Ascending aorta (tissue), 2 donors: ENCODE measurements around the gene CEP85L. TPM values are rescaled to one million over a fixed set of nuclear protein-coding genes. Genes with fewer than 3 reads are reported as not detected.
A peak's percentile ranks its signal among the peaks of the same experiment; 100 is the strongest.

Experiments used
- DNase-seq, 2 donors: peaks; one replicate each; pipeline ENCODE4 v3.0.0-alpha.2; 2019; ENCODE audit warnings: low spot score in 2 of 2
- H3K27ac ChIP-seq, 2 donors: fragments of 200-600 bp; sonication (generic); one replicate each; pipeline ENCODE4 v1.5.1; 2016 to 2017; ENCODE audit warnings: mild to moderate bottlenecking in 1 of 2
- H3K27me3 ChIP-seq: fragments of 200-600 bp; sonication (generic); one replicate; pipeline ENCODE4 v1.5.1; 2017
- H3K36me3 ChIP-seq, 2 donors: fragments of 200-600 bp; sonication (generic); one replicate each; pipeline ENCODE4 v1.5.1; 2016
- H3K4me1 ChIP-seq, 2 donors: fragments of 200-600 bp; sonication (generic); one replicate each; pipeline ENCODE4 v1.5.1; 2016 to 2017; ENCODE audit warnings: mild to moderate bottlenecking in 1 of 2
- H3K4me3 ChIP-seq, 2 donors: fragments of 200-600 bp; sonication (generic); one replicate each; pipeline ENCODE4 v1.5.1; 2016 to 2017; ENCODE audit warnings: mild to moderate bottlenecking in 1 of 2
- H3K9me3 ChIP-seq, 2 donors: fragments of 200-600 bp; sonication (generic); one replicate each; pipeline ENCODE4 v1.5.1; 2016
- intact Hi-C: fragments of 100-400 bp; cut with DNase I; formaldehyde crosslinking; loops from one replicate; pipeline ENCODE4 v1.15.1; 2023
- total RNA-seq: library from RNA; depleted of rRNA; stranded (reverse); fragments of >200 nt; gene quantifications from one replicate; pipeline ENCODE4 v1.1.0, GENCODE V29; 2016
- TF ChIP-seq, protein P1 (sequence below), 3 experiments: fragments of 200-600 bp in 2 of 3; fragments of 450-650 bp in 1 of 3; sonication (generic) in 2 of 3; IDR thresholded peaks; one replicate each; pipeline ENCODE4 v1.5.1; 2016 to 2019; ENCODE audit warnings: antibody characterized with exemption in 3 of 3, mild to moderate bottlenecking in 1 of 3, moderate library complexity in 1 of 3

The CEP85L gene
- total RNA-seq, 1 donor from 2014 or later: 15.0 TPM

DNA sequence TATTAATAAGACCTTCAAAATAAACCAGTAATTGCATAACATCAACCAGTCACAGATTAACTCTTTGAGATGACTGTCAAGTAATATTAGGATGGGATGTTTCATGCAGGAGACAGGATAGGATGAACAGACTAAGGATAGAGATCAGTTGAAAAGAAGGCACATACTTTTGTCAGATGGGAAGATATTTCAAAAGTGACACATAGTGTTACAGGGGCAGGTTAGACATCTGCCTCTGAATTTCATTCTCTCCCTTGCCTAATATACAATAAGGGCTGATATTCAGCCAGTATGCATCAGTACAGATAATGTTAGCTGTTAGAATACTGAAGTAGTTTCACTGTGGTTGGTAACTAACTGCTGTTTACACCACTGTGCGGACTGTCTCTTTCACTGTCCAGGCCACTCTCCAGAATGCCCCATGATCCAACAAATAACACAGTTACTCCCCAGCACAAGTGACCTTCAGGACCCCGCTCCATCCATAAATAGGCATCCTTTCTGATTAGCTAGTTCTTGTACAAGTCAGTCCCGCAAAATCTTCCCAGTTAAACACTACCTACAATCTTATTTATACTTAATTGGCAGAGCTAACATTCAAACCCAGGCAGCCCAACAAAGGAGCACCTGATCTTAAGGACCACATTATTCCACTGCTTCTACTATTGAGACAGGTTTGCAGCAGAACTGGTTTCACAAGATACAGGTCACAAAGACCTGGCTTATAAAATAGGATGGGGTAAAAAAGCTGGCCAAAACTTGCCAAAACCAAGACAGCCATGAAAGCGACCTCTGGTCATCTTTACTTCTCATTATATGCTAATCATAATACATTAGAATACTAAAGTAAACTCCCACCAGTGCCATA is 125.2 kb downstream of the CEP85L start:
- H3K27ac ChIP-seq: no peak overlapping the region
- H3K4me3 ChIP-seq: no peak overlapping the region
- intact Hi-C loops: no loop called here
- H3K9me3 ChIP-seq: no peaks in the 10 kb centered on the region
- H3K4me1 ChIP-seq: peaks cover 3 to 21% of the 10 kb centered on the region in 2 donors
- DNase-seq: no peak
- H3K36me3 ChIP-seq: no peaks in the 10 kb centered on the region
- no peaks in the 10 kb centered on the region for H3K27me3 ChIP-seq
- TF ChIP-seq, protein P1, sequence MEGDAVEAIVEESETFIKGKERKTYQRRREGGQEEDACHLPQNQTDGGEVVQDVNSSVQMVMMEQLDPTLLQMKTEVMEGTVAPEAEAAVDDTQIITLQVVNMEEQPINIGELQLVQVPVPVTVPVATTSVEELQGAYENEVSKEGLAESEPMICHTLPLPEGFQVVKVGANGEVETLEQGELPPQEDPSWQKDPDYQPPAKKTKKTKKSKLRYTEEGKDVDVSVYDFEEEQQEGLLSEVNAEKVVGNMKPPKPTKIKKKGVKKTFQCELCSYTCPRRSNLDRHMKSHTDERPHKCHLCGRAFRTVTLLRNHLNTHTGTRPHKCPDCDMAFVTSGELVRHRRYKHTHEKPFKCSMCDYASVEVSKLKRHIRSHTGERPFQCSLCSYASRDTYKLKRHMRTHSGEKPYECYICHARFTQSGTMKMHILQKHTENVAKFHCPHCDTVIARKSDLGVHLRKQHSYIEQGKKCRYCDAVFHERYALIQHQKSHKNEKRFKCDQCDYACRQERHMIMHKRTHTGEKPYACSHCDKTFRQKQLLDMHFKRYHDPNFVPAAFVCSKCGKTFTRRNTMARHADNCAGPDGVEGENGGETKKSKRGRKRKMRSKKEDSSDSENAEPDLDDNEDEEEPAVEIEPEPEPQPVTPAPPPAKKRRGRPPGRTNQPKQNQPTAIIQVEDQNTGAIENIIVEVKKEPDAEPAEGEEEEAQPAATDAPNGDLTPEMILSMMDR (IDR thresholded peaks at IDR 0.05): no peak

DNA sequence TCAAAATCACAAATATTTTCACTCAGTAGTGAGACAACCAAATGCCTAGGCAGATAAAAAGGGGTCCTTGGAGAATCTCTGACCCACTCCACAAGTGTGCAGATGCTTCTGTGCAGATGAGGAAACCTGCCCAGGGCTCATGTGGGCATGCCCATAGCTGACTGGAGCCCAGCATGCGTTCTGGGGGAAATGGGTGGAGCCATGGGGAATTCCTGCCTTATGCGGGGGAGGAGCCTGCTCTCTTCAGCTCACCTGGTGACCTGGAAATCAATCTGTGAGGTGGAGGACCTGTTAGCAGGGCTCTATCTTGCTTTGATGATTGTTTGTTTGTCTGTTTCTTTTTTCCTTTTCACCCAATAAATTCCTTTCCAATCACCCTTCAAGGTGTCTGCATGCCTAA is 126.7 kb downstream of the CEP85L start:
- no peak overlapping the region for H3K27ac ChIP-seq
- H3K36me3 ChIP-seq: no peaks in the 10 kb centered on the region
- no peaks in the 10 kb centered on the region for H3K9me3 ChIP-seq
- TF ChIP-seq, protein P1 (IDR thresholded peaks at IDR 0.05): no peak
- intact Hi-C loops: no loop called here
- no peak overlapping the region for H3K4me3 ChIP-seq
- DNase-seq: no peak
- no peaks in the 10 kb centered on the region for H3K27me3 ChIP-seq
- peaks cover 3 to 21% of the 10 kb centered on the region in 2 donors for H3K4me1 ChIP-seq

DNA sequence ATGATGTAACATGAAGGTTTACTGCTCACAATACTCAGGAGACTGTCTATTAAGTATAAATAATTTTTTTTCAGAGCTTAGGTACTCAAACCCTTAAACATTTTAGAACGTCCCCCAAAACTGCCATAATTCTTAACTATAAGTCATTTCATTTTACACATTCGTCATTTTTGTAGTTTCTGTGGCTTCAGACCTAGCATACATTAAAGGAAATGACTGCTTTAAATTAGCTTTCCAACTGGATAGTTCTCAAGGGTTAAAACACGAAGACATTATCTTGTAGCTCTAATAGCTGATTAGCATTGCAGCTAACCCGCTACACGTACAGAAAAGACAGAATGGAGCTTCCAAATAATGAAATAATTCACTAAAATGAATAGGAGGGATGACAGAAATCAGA is 128.2 kb downstream of the CEP85L start:
- H3K4me1 ChIP-seq: peaks cover 1 to 9% of the 10 kb centered on the region in 2 donors
- no peak overlapping the region for H3K27ac ChIP-seq
- H3K4me3 ChIP-seq: no peak overlapping the region
- H3K27me3 ChIP-seq: no peaks in the 10 kb centered on the region
- H3K9me3 ChIP-seq: no peaks in the 10 kb centered on the region
- intact Hi-C loops: no loop called here
- no peaks in the 10 kb centered on the region for H3K36me3 ChIP-seq
- TF ChIP-seq, protein P1 (IDR thresholded peaks at IDR 0.05): no peak
- DNase-seq: no peak

DNA sequence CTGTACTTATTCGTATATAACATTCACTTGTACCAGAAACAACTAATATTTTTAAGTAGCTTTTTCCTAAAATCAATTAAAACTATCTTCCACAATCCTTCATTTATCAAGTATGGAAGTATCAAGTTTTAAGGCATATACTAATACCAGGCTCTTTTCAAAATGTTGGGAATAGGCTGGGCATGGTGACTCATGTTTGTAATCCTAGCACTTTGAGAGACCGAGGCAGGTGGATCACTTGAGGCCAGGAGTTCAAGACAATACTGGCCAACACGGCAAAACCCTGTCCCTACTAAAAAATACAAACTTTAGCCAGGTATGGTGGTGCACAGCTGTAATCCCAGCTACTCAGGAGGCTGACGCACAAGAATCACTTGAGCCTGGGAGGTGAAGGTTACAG is 129.0 kb downstream of the CEP85L start:
- Histone ChIP-seq H3K36me3 (no peaks in the 10 kb centered on the region), H3K27me3 (no peaks in the 10 kb centered on the region), H3K4me3 (no peak overlapping the region), H3K9me3 (no peaks in the 10 kb centered on the region), H3K4me1 (peaks cover 0 to 4% of the 10 kb centered on the region in 2 donors), H3K27ac (no peak overlapping the region)
- intact Hi-C loops: no loop called here
- DNase-seq: no peak
- TF ChIP-seq, protein P1 (IDR thresholded peaks at IDR 0.05): no peak

DNA sequence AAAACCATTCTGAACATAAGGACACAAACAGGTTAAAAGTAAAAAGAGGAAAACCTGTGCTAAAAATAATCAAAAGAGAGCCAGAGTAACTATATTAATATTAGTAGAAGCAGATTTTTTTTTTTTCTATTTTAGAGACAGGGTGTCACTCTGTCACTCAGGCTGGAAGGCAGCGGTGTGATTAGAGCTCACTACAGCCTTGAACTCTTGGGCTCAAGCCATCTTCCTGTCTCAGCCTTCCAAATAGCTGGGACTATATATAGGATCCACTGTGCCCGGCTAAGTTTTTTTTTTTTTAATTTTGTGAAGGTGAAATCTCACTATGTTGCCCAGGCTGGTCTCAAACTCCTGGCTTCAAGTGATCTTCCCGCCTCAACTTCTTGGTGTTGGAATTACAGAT is 136.7 kb downstream of the CEP85L start:
- H3K9me3 ChIP-seq: no peaks in the 10 kb centered on the region
- H3K4me3 ChIP-seq: no peak overlapping the region
- no peaks in the 10 kb centered on the region for H3K36me3 ChIP-seq
- H3K27me3 ChIP-seq: no peaks in the 10 kb centered on the region
- H3K4me1 ChIP-seq: peaks cover 0 to 5% of the 10 kb centered on the region in 2 donors
- DNase-seq: no peak
- intact Hi-C loops: loop anchor here (5.0 kb wide), 1 partner anchor 288 kb away; no protein-coding TSS in a partner anchor
- peak overlapping the region; percentile 33 to 51 for H3K27ac ChIP-seq
- TF ChIP-seq, protein P1 (IDR thresholded peaks at IDR 0.05): no peak
